RWPE2 (cell line): ENCODE results near the gene VSIG4.

Source experiments
- ATAC-seq: fragments of 200-7000 bp; cut with Tn5 transposase; 3 replicates; pipeline ENCODE4 v1.9.1; 2021; ENCODE audit warnings: low read depth
- DNase-seq: peaks from one replicate; pipeline ENCODE4 v3.0.0-alpha.2; 2020; ENCODE audit warnings: low spot score
- H3K27ac ChIP-seq: fragments of 450-650 bp; 2 replicates; pipeline ENCODE4 v1.5.1; 2017; ENCODE audit warnings: mild to moderate bottlenecking; ENCODE audit not compliant: poor library complexity, severe bottlenecking
- H3K27me3 ChIP-seq: fragments of 250-450 bp; sonication (Bioruptor Pico); 2 replicates; pipeline ENCODE4 v1.5.1; 2021; ENCODE audit warnings: mild to moderate bottlenecking, moderate library complexity; ENCODE audit not compliant: insufficient read depth, poor library complexity, severe bottlenecking
- H3K36me3 ChIP-seq: fragments of 250-450 bp; sonication (Bioruptor Pico); 2 replicates; pipeline ENCODE4 v1.5.1; 2020; ENCODE audit warnings: low read depth, mild to moderate bottlenecking, moderate library complexity
- H3K4me1 ChIP-seq: fragments of 250-450 bp; sonication (Bioruptor Pico); 2 replicates; pipeline ENCODE4 v1.5.1; 2021; ENCODE audit warnings: mild to moderate bottlenecking, moderate library complexity; ENCODE audit not compliant: insufficient read depth, poor library complexity, severe bottlenecking
- H3K4me3 ChIP-seq: fragments of 250-450 bp; sonication (Bioruptor Pico); 2 replicates; pipeline ENCODE4 v1.5.1; 2021; ENCODE audit warnings: mild to moderate bottlenecking, moderate library complexity; ENCODE audit not compliant: severe bottlenecking
- H3K9me3 ChIP-seq: fragments of 250-450 bp; sonication (Bioruptor Pico); 2 replicates; pipeline ENCODE4 v1.5.1; 2021; ENCODE audit warnings: mild to moderate bottlenecking, moderate library complexity; ENCODE audit not compliant: severe bottlenecking
- CTCF ChIP-seq: fragments of 450-650 bp; IDR thresholded peaks from one replicate; pipeline ENCODE4 v1.5.1; 2017; ENCODE audit warnings: mild to moderate bottlenecking, moderate library complexity; ENCODE audit not compliant: poor library complexity, severe bottlenecking

VSIG4 gene

GRCh38 chrX:66019974-66020373 is 19.9 kb downstream of the VSIG4 start:
- TF ChIP-seq CTCF = no peak
- Histone ChIP-seq H3K4me1 (no peaks in the 10 kb centered on the region), H3K27ac (no peak overlapping the region), H3K27me3 (no peaks in the 10 kb centered on the region), H3K9me3 (no peaks in the 10 kb centered on the region), H3K4me3 (no peak overlapping the region), H3K36me3 (no peaks in the 10 kb centered on the region)
- ATAC-seq (no peak), DNase-seq (no peak)

DNA sequence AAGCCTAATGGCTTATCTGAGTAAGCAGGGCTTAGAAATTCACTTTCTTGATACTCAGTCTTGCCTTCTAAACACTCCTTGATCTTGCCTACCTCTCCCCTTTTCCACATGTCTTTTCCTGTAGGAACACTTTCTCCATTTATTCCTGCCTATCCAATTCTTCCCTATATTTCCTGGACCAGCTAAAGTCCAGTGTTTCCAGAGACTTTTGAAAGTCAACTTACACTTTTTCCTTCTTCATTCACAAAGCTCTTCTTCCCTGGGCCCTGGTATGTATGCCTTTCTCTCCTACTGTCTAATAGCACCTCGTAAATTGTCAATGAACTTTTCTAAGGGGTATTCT is 20.6 kb downstream of the VSIG4 start:
- no peak for TF ChIP-seq CTCF
- ATAC-seq = no peak

DNA sequence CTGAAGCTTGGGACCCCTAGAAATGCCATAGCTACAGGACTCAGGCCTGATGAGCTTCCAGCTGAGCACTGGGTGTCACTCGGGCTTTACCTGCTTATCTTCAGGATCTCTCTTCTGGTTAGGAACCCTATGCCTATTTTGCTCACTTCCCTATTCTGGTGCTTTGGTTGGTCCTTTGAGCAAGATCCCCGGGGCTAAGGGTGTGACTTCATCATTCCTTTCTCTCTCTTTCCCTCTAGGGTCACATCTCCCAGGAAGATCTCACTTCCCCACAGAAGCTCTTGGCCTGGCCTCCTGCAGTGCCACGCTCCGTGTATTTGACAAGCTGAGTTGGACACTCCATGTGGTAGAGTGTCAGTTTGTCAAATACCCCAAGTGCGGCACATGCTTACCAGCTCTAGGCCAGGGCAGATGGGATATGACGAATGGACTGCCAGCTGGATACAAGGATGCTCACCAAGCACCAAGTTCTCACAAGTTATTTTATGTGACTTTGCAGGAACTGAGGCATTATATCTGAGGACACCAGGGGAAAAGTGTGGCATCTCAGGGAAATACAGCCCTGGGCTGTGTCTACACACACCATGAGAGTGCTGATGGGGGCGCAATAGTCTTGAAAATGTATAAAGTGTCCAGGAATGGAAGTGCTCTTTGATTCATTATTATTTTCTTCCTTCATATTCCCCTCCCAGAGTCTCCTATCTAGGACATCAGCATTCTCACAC is 21.1 kb downstream of the VSIG4 start:
- no peak for DNase-seq
- Histone ChIP-seq H3K4me1 (no peaks in the 10 kb centered on the region), H3K4me3 (no peak overlapping the region), H3K9me3 (no peaks in the 10 kb centered on the region), H3K36me3 (no peaks in the 10 kb centered on the region), H3K27ac (no peak overlapping the region), H3K27me3 (no peaks in the 10 kb centered on the region)
- no peak for TF ChIP-seq CTCF
- no peak for ATAC-seq

More for the DNA sequence above, 20.6 kb downstream of the VSIG4 start:
- H3K4me3 ChIP-seq = no peak overlapping the region
- no peaks in the 10 kb centered on the region for H3K36me3 ChIP-seq
- H3K27me3 ChIP-seq = no peaks in the 10 kb centered on the region
- H3K4me1 ChIP-seq = no peaks in the 10 kb centered on the region
- no peak for DNase-seq
- no peaks in the 10 kb centered on the region for H3K9me3 ChIP-seq
- no peak overlapping the region for H3K27ac ChIP-seq

DNA sequence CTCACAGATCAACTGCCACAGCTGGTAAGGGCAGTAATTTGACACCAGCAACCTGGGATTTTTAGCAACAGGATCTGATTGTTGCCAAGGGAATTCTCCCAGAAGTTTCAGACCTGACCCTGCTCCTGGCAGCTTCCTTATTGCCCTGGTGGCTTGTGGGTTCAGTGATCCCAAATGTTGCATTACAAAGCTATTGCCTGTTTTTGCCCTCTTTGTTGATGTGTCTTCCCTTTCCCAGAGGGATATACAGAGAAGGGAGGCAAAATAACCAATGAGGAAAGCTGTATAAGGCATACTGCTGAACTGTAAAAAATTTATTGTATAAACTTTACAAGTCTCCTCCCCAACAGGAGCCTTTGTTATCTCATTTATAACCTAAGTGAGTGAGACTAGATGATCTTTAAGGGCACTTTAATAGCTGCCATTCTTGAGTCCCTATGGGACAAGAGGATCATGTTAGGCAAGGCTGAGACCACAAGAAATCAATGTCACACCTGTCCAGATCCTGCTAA is 22.2 kb downstream of the VSIG4 start:
- Histone ChIP-seq H3K4me3 (no peak overlapping the region), H3K27ac (no peak overlapping the region), H3K4me1 (no peaks in the 10 kb centered on the region), H3K9me3 (no peaks in the 10 kb centered on the region), H3K36me3 (no peaks in the 10 kb centered on the region), H3K27me3 (no peaks in the 10 kb centered on the region)
- no peak for TF ChIP-seq CTCF
- DNase-seq (no peak), ATAC-seq (no peak)
